Activated CD4-positive, alpha-beta T cell treated with anti-CD3 and anti-CD28 coated beads, Interleukin-2, amount 10 ng/mL, durations not matched to agents 7 days and 5 days (primary cell): ENCODE data around the gene ARPC1A. TPM values are rescaled to one million over a fixed set of nuclear protein-coding genes. Genes with fewer than 3 reads are reported as not detected.
A peak's percentile ranks its signal among the peaks of the same experiment; 100 is the strongest.
"Not testable (repeated sequence)": the region's sequence is repeated elsewhere in the genome, so short reads cannot be mapped to it uniquely, and the experiment has no call there.

Experiments used
- CTCF ChIA-PET: fragments of 350-600 bp; sonication (Branson Sonifier 250); formaldehyde crosslinking; loops from one replicate; lab custom pipeline; 2021; ENCODE audit warnings: antibody characterized with exemption; lab: Charles Lee
- POLR2A ChIA-PET: fragments of 350-600 bp; sonication (Branson Sonifier 250); formaldehyde crosslinking; loops from one replicate; lab custom pipeline; 2021; ENCODE audit warnings: antibody characterized with exemption; lab: Charles Lee
- DNase-seq: peaks from one replicate; pipeline ENCODE4 v3.0.0-alpha.2; 2020
- H3K27ac Mint-ChIP-seq: one replicate; pipeline ENCODE4 v1.8.0; 2021; ENCODE audit warnings: mild to moderate bottlenecking, moderate library complexity, mixed read lengths
- H3K27me3 Mint-ChIP-seq: one replicate; pipeline ENCODE4 v1.8.0; 2021; ENCODE audit warnings: mixed read lengths
- H3K36me3 Mint-ChIP-seq: one replicate; pipeline ENCODE4 v1.8.0; 2021; ENCODE audit warnings: low read depth, mixed read lengths
- H3K4me1 Mint-ChIP-seq: one replicate; pipeline ENCODE4 v1.8.0; 2021; ENCODE audit warnings: mixed read lengths
- H3K4me3 Mint-ChIP-seq: one replicate; pipeline ENCODE4 v1.8.0; 2021; ENCODE audit warnings: mild to moderate bottlenecking, moderate library complexity, mixed read lengths
- H3K9me3 Mint-ChIP-seq: one replicate; pipeline ENCODE4 v1.8.0; 2021; ENCODE audit warnings: mixed read lengths
- total RNA-seq, 2 experiments: library from RNA; stranded (reverse); gene quantifications; one replicate each; pipeline ENCODE4 v1.2.3, GENCODE V29; 2021

Gene ARPC1A
- total RNA-seq, 2 experiments from 2014 or later = 51.9 to 56.8 TPM

GRCh38 chr7:99409192-99409572 is 83.5 kb downstream of the ARPC1A start:
- no peaks in the 10 kb centered on the region for H3K9me3 Mint-ChIP-seq
- CTCF ChIA-PET = interaction anchor here (0.9 to 4.0 kb wide), 7 partner anchors 10 to 99 kb away, joined by 3 to 18 read pairs (median 3); no protein-coding TSS in a partner anchor
- peak; percentile 25 for DNase-seq
- H3K36me3 Mint-ChIP-seq = peaks cover 36% of the 10 kb centered on the region
- no peaks in the 10 kb centered on the region for H3K27me3 Mint-ChIP-seq
- H3K4me1 Mint-ChIP-seq = peaks cover 46% of the 10 kb centered on the region
- H3K4me3 Mint-ChIP-seq = peak overlapping the region; percentile 94
- POLR2A ChIA-PET = interaction anchor here (1.0 kb wide), 1 partner anchor 28 kb away, joined by 4 read pairs; no protein-coding TSS in a partner anchor
- H3K27ac Mint-ChIP-seq = peak overlapping the region; percentile 92

GRCh38 chr7:99409806-99410205 is 84.1 kb downstream of the ARPC1A start:
- Mint-ChIP-seq H3K27me3 (no peaks in the 10 kb centered on the region), H3K36me3 (peaks cover 32% of the 10 kb centered on the region), H3K4me1 (peaks cover 42% of the 10 kb centered on the region), H3K27ac (peak overlapping the region; percentile 37), H3K4me3 (peak overlapping the region; percentile 94), H3K9me3 (no peaks in the 10 kb centered on the region)
- POLR2A ChIA-PET = no interaction called here
- DNase-seq = no peak
- CTCF ChIA-PET = interaction anchor here (1.3 to 4.0 kb wide), 3 partner anchors 10 to 26 kb away, joined by 4 to 18 read pairs (median 4); no protein-coding TSS in a partner anchor

GRCh38 chr7:99410635-99411034 is 84.9 kb downstream of the ARPC1A start:
- H3K4me3 Mint-ChIP-seq = peak overlapping the region; percentile 94
- CTCF ChIA-PET = interaction anchor here (1.0 to 4.0 kb wide), 3 partner anchors 9 to 23 kb away, joined by 3 to 18 read pairs (median 4); no protein-coding TSS in a partner anchor
- H3K27ac Mint-ChIP-seq = peak overlapping the region; percentile 37

GRCh38 chr7:99415513-99416127 is 89.9 kb downstream of the ARPC1A start:
- peaks cover 16% of the 10 kb centered on the region for H3K4me1 Mint-ChIP-seq
- H3K27me3 Mint-ChIP-seq, H3K9me3 Mint-ChIP-seq, H3K27ac Mint-ChIP-seq, H3K4me3 Mint-ChIP-seq, POLR2A ChIA-PET: not testable (repeated sequence)
- peaks cover 55% of the 10 kb centered on the region for H3K36me3 Mint-ChIP-seq
- peak; percentile 20 for DNase-seq
- CTCF ChIA-PET = interaction anchor here (0.6 to 1.1 kb wide), 5 partner anchors 10 to 248 kb away, joined by 3 to 6 read pairs (median 3); no protein-coding TSS in a partner anchor

More at GRCh38 chr7:99410635-99411034, 84.9 kb downstream of the ARPC1A start:
- no peaks in the 10 kb centered on the region for H3K9me3 Mint-ChIP-seq
- POLR2A ChIA-PET = no interaction called here
- no peaks in the 10 kb centered on the region for H3K27me3 Mint-ChIP-seq
- H3K4me1 Mint-ChIP-seq = peaks cover 39% of the 10 kb centered on the region
- DNase-seq = no peak
- H3K36me3 Mint-ChIP-seq = peaks cover 37% of the 10 kb centered on the region

Other genes starting within 250 kb of the ARPC1A start
- 10 to 100 TPM; 12.6 to 14.2 TPM for gene SMURF1, start 181.8 kb upstream of the ARPC1A start, total RNA-seq
- gene KPNA7, start 117.8 kb upstream of the ARPC1A start, total RNA-seq = not detected
- not detected for gene MYH16, start 53.1 kb upstream of the ARPC1A start, total RNA-seq
- 100 to 1,000 TPM; 361 to 399 TPM for gene ARPC1B, start 48.8 kb downstream of the ARPC1A start, total RNA-seq
- 10 to 100 TPM; 81.4 to 81.9 TPM for gene PDAP1, start 82.7 kb downstream of the ARPC1A start, total RNA-seq
- gene BUD31, start 83.1 kb downstream of the ARPC1A start, total RNA-seq = 100 to 1,000 TPM in 1 of 2 experiments, 10 to 100 TPM in 1; 94.2 to 115 TPM
- 1 to 10 TPM; 5.7 to 8.6 TPM for gene PTCD1, start 112.9 kb downstream of the ARPC1A start, total RNA-seq
- gene CPSF4, start 113.0 kb downstream of the ARPC1A start, total RNA-seq = 10 to 100 TPM; 58.5 to 61.9 TPM
- gene ATP5MF, start 140.3 kb downstream of the ARPC1A start, total RNA-seq = 100 to 1,000 TPM; 369 to 370 TPM
- gene ZNF789, start 147.0 kb downstream of the ARPC1A start, total RNA-seq = 10 to 100 TPM; 28.1 to 28.2 TPM
- gene ZNF394, start 174.4 kb downstream of the ARPC1A start, total RNA-seq = 10 to 100 TPM; 52.1 to 53.1 TPM
- 10 to 100 TPM; 14.1 to 15.2 TPM for gene ZKSCAN5, start 178.8 kb downstream of the ARPC1A start, total RNA-seq
- gene FAM200A, start 226.2 kb downstream of the ARPC1A start, total RNA-seq = 1 to 10 TPM; 4.9 to 5.4 TPM
- 10 to 100 TPM; 92.0 to 92.7 TPM for gene ZNF655, start 232.7 kb downstream of the ARPC1A start, total RNA-seq